ENCODE results near the gene MTCL3.

MTCL3 gene

GRCh38 chr6:127494240-127494767 is 24.8 kb downstream of the MTCL3 start:
- intact Hi-C loops (cut with micrococcal nuclease; ENCODE audit: unreplicated experiment): no loop called here
- CTCF ChIA-PET: interaction anchor here (0.8 kb wide), 1 partner anchor 21 kb away, joined by 3 read pairs; no protein-coding TSS in a partner anchor
- no peaks in the 10 kb centered on the region for H3K27me3 ChIP-seq (replicated peaks; ENCODE audit: insufficient read depth, low read depth, low read length, poor library complexity)
- TF ChIP-seq CTCF (conservative IDR thresholded peaks at IDR 0.05; ENCODE audit: low read depth, low read length): no peak
- TF ChIP-seq EZH2 (IDR thresholded peaks at IDR 0.05; ENCODE audit: borderline replicate concordance, low read depth, low read length, poor library complexity, severe bottlenecking): no peak
- H3K36me3 ChIP-seq (ENCODE audit: insufficient read depth, low read length, poor library complexity, severe bottlenecking): peaks cover 34% of the 10 kb centered on the region
- H3K9me3 ChIP-seq (ENCODE audit: low read depth, low read length, poor library complexity, severe bottlenecking): peaks cover 6% of the 10 kb centered on the region
- no TSS peak for BruUV-seq (replicated peaks)
- H3K4me3 ChIP-seq (ENCODE audit: low read depth, low read length, poor library complexity, severe bottlenecking): no peak overlapping the region
- DNase-seq (ENCODE audit: low spot score): no peak
- H3K4me1 ChIP-seq (ENCODE audit: insufficient read depth, low read length, poor library complexity, severe bottlenecking): no peaks in the 10 kb centered on the region
- no peak overlapping the region for H3K27ac ChIP-seq (ENCODE audit: low read depth, low read length, poor library complexity, severe bottlenecking)
- POLR2A ChIA-PET (ENCODE audit: low non-redundant PET): no interaction called here

- intact Hi-C loops (cut with micrococcal nuclease; ENCODE audit: unreplicated experiment): no loop called here
- no peak overlapping the region for H3K4me3 ChIP-seq (ENCODE audit: low read depth, low read length, poor library complexity, severe bottlenecking)
- H3K9me3 ChIP-seq (ENCODE audit: low read depth, low read length, poor library complexity, severe bottlenecking): peaks cover 6% of the 10 kb centered on the region
- ChIA-PET POLR2A (ENCODE audit: low non-redundant PET) (no interaction called here), CTCF (no interaction called here)
- no peak overlapping the region for H3K27ac ChIP-seq (ENCODE audit: low read depth, low read length, poor library complexity, severe bottlenecking)
- no peaks in the 10 kb centered on the region for H3K27me3 ChIP-seq (replicated peaks; ENCODE audit: insufficient read depth, low read depth, low read length, poor library complexity)
- TF ChIP-seq CTCF (conservative IDR thresholded peaks at IDR 0.05; ENCODE audit: low read depth, low read length) (no peak), EZH2 (IDR thresholded peaks at IDR 0.05; ENCODE audit: borderline replicate concordance, low read depth, low read length, poor library complexity, severe bottlenecking) (no peak)
- peaks cover 10% of the 10 kb centered on the region for H3K4me1 ChIP-seq (ENCODE audit: insufficient read depth, low read length, poor library complexity, severe bottlenecking)
- BruUV-seq (replicated peaks): no TSS peak
- H3K36me3 ChIP-seq (ENCODE audit: insufficient read depth, low read length, poor library complexity, severe bottlenecking): peaks cover 34% of the 10 kb centered on the region
- DNase-seq (ENCODE audit: low spot score): no peak
These were observed 29.9 kb downstream of the MTCL3 start for GRCh38 chr6:127489248-127489647.

- BruUV-seq (replicated peaks): no TSS peak
- CTCF ChIA-PET: no interaction called here
- H3K27me3 ChIP-seq (replicated peaks; ENCODE audit: insufficient read depth, low read depth, low read length, poor library complexity): no peaks in the 10 kb centered on the region
These were observed 32.2 kb downstream of the MTCL3 start for GRCh38 chr6:127486934-127487333.

More at GRCh38 chr6:127486934-127487333, 32.2 kb downstream of the MTCL3 start:
- Histone ChIP-seq H3K9me3 (ENCODE audit: low read depth, low read length, poor library complexity, severe bottlenecking) (peaks cover 6% of the 10 kb centered on the region), H3K36me3 (ENCODE audit: insufficient read depth, low read length, poor library complexity, severe bottlenecking) (peaks cover 37% of the 10 kb centered on the region), H3K4me3 (ENCODE audit: low read depth, low read length, poor library complexity, severe bottlenecking) (no peak overlapping the region), H3K4me1 (ENCODE audit: insufficient read depth, low read length, poor library complexity, severe bottlenecking) (peaks cover 20% of the 10 kb centered on the region), H3K27ac (ENCODE audit: low read depth, low read length, poor library complexity, severe bottlenecking) (no peak overlapping the region)
- intact Hi-C loops (cut with micrococcal nuclease; ENCODE audit: unreplicated experiment): no loop called here
- POLR2A ChIA-PET (ENCODE audit: low non-redundant PET): no interaction called here
- TF ChIP-seq EZH2 (IDR thresholded peaks at IDR 0.05; ENCODE audit: borderline replicate concordance, low read depth, low read length, poor library complexity, severe bottlenecking) (no peak), CTCF (conservative IDR thresholded peaks at IDR 0.05; ENCODE audit: low read depth, low read length) (no peak)
- no peak for DNase-seq (ENCODE audit: low spot score)
